HepG2 (cell line): ENCODE results near the gene L1CAM. TPM values are rescaled to one million over a fixed set of nuclear protein-coding genes. Genes with fewer than 3 reads are reported as not detected.

Experiments
- ATAC-seq: fragments of 200-7000 bp; cut with Tn5 transposase; 3 replicates; pipeline ENCODE4 v1.9.1; 2020; ENCODE audit warnings: mild to moderate bottlenecking, moderate library complexity
- BruUV-seq: library from RNA; stranded (reverse); fragments of 400-500 nt; replicated peaks from 2 replicates; lab custom pipeline; 2021; lab: Mats Ljungman, UMichigan
- CTCF ChIA-PET: fragments of 300-600 bp; formaldehyde crosslinking; extraction: SDS; loops from one replicate; lab custom pipeline; 2021; ENCODE audit warnings: low total read pairs, inconsistent platforms, low intra/inter-chr PET ratio; lab: Yijun Ruan, JAX
- POLR2A ChIA-PET: fragments of 350-600 bp; sonication (Branson Sonifier 250); formaldehyde crosslinking; loops from one replicate; lab custom pipeline; 2020; ENCODE audit warnings: antibody characterized with exemption, inconsistent platforms; lab: Yijun Ruan, JAX
- DNase-seq: peaks from one replicate; pipeline ENCODE4 v3.0.0-alpha.2; 2015; ENCODE audit warnings: low spot score
- FAIRE-seq: peaks from 3 replicates; lab custom pipeline; 2011; peaks lifted over from hg19 to GRCh38; lab: Jason Lieb, UNC
- H2AFZ ChIP-seq: one replicate; pipeline ENCODE4 v1.6.1; 2011; ENCODE audit warnings: low read length, inconsistent platforms
- H3K27ac ChIP-seq: fragments of 300-600 bp; 3 replicates; pipeline ENCODE4 v1.8.0; 2011; ENCODE audit warnings: mixed run types, mild to moderate bottlenecking, mixed read lengths, low read length, inconsistent platforms; ENCODE audit not compliant: insufficient read depth; ENCODE audit errors: extremely low read length
- H3K27me3 ChIP-seq, 2 experiments: fragments of 200-600 bp in 1 of 2; 2 replicates in 1 of 2; 3 replicates in 1 of 2; pipeline versions ENCODE4 v1.6.0 to v1.8.0; 2011; ENCODE audit warnings: low read length in 2 of 2, mild to moderate bottlenecking in 2 of 2, moderate library complexity in 2 of 2, inconsistent platforms in 1 of 2; ENCODE audit not compliant: insufficient read depth in 2 of 2, control insufficient read depth in 1 of 2
- H3K36me3 ChIP-seq, 2 experiments: fragments of 200-600 bp in 1 of 2; replicated peaks in 1 of 2; 2 replicates in 1 of 2; 3 replicates in 1 of 2; pipeline versions ENCODE4 v1.5.1 to v1.8.0; 2011; ENCODE audit warnings: low read length in 2 of 2, inconsistent platforms in 1 of 2; ENCODE audit not compliant: insufficient read depth in 2 of 2, control insufficient read depth in 1 of 2
- H3K4me1 ChIP-seq: 2 replicates; pipeline ENCODE4 v1.5.1; 2012; ENCODE audit warnings: low read length, inconsistent platforms; ENCODE audit not compliant: insufficient read depth
- H3K4me2 ChIP-seq: 2 replicates; pipeline ENCODE4 v1.6.0; 2011; ENCODE audit warnings: low read depth, low read length, inconsistent platforms
- H3K4me3 ChIP-seq, 3 experiments: fragments of 200-600 bp in 1 of 3; sonication (generic), shearing (Covaris generic) in 1 of 3; replicated peaks in 1 of 3; 2 replicates each; pipeline ENCODE4 v1.5.1; 2011 to 2016; ENCODE audit warnings: low read length in 3 of 3, inconsistent platforms in 2 of 3, low read depth in 2 of 3, mild to moderate bottlenecking in 2 of 3, control low read depth in 1 of 3, mixed read lengths in 1 of 3; ENCODE audit not compliant: insufficient read depth in 1 of 3
- H3K79me2 ChIP-seq: one replicate; pipeline ENCODE4 v1.6.1; 2011; ENCODE audit warnings: low read length, inconsistent platforms; ENCODE audit not compliant: insufficient read depth
- H3K9ac ChIP-seq: 2 replicates; pipeline ENCODE4 v1.6.0; 2011; ENCODE audit warnings: mild to moderate bottlenecking, low read depth, low read length, inconsistent platforms; ENCODE audit not compliant: insufficient read depth
- H3K9me3 ChIP-seq: 2 replicates; pipeline ENCODE4 v1.5.1; 2012; ENCODE audit warnings: mild to moderate bottlenecking, low read length
- H4K20me1 ChIP-seq: 2 replicates; pipeline ENCODE4 v1.6.0; 2011; ENCODE audit warnings: inconsistent platforms, mild to moderate bottlenecking, low read length, moderate library complexity; ENCODE audit not compliant: insufficient read depth
- CAMTA2 ChIP-seq: sonication (generic); formaldehyde crosslinking; IDR thresholded peaks from 2 replicates; pipeline ENCODE4 v1.4.0; 2020; ENCODE audit warnings: mild to moderate bottlenecking, missing genetic modification reagents, borderline replicate concordance
- ZEB1 ChIP-seq: IDR thresholded peaks from 2 replicates; pipeline ENCODE4 v1.6.1; 2012; ENCODE audit warnings: mild to moderate bottlenecking, low read depth, inconsistent platforms; ENCODE audit not compliant: insufficient replicate concordance
- ZNF678 ChIP-seq: sonication (generic); formaldehyde crosslinking; IDR thresholded peaks from 2 replicates; pipeline ENCODE4 v1.4.0; 2020; ENCODE audit warnings: mild to moderate bottlenecking, missing genetic modification reagents
- WGBS: methylation state at CpG from one replicate; pipeline ENCODE4 v1.1.6; 2017; ENCODE audit warnings: low lambda C conversion rate; 5-methylcytosine and 5-hydroxymethylcytosine counted together
- in situ Hi-C: cut with HindIII; loops from 2 replicates; pipeline ENCODE4 v1.10.0; 2017; ENCODE audit warnings: low pct_unique_long_range_greater_than_20kb; ENCODE audit not compliant: extremely low pct_ligation_motif_present
- intact Hi-C: fragments of 100-400 bp; cut with micrococcal nuclease; formaldehyde crosslinking; loops from one replicate; pipeline ENCODE4 v1.10.0; 2022; ENCODE audit not compliant: unreplicated experiment
- polyA plus RNA-seq, 8 experiments: library from polyadenylated mRNA; depleted of rRNA in 3 of 8; stranded (reverse) in 7 of 8; unstranded in 1 of 8; fragments of >200 nt; fragmentation: Illumina TruSeq in 4 of 8; extraction: Trizol in 4 of 8; gene quantifications; 2 replicates each; pipeline versions ENCODE4 v1.2.1 to v1.2.3, GENCODE V29; 2011 to 2016; ENCODE audit warnings: low read depth in 4 of 8, missing spikeins in 1 of 8, mixed read lengths in 1 of 8; ENCODE audit not compliant: insufficient read depth in 1 of 8
- total RNA-seq, 5 experiments: library from RNA; depleted of rRNA; stranded (reverse); fragments of >200 nt; fragmentation: Illumina TruSeq; extraction: Trizol; gene quantifications; 2 replicates each; pipeline ENCODE4 v1.2.3, GENCODE V29; 2016; ENCODE audit warnings: low read depth in 1 of 5

L1CAM gene
- total and polyA plus RNA-seq, 2 of the 13 experiments (the other 11 are each of a cell fraction or from before 2014, with no cell fraction given), result 1.4 to 2.0 TPM

GRCh38 chrX:153821066-153821465, 64.9 kb downstream of the L1CAM start:
- no peaks in the 10 kb centered on the region for H3K9me3 ChIP-seq
- BruUV-seq, result no TSS peak
- intact Hi-C loops (no loop called here), in situ Hi-C loops (no loop called here)
- ATAC-seq (no peak), DNase-seq (no peak), FAIRE-seq (no peak)
- no peak overlapping the region for H2AFZ ChIP-seq
- ChIA-PET CTCF (no interaction called here), POLR2A (no interaction called here)
- H3K9ac ChIP-seq, result no peak overlapping the region
- WGBS, result 30% methylated on average over 8 of the region's 9 CpGs
- H3K79me2 ChIP-seq, result no peaks in the 10 kb centered on the region
- 0 out of 2 replicates have a peak, but pooled peaks cover 6% of the 10 kb centered on the region for H3K4me1 ChIP-seq
- H3K4me2 ChIP-seq, result no peak overlapping the region
- H3K27ac ChIP-seq, result no peak overlapping the region
- no peak overlapping the region for H3K4me3 ChIP-seq
- TF ChIP-seq ZNF678 (CRISPR knock-in tag), result no peak
- peaks cover 4 to 39% of the 10 kb centered on the region in 2 experiments; a peak in 4 of 5 replicates for H3K27me3 ChIP-seq
- H3K36me3 ChIP-seq, result no peaks in the 10 kb centered on the region
- no peaks in the 10 kb centered on the region for H4K20me1 ChIP-seq

DNA sequence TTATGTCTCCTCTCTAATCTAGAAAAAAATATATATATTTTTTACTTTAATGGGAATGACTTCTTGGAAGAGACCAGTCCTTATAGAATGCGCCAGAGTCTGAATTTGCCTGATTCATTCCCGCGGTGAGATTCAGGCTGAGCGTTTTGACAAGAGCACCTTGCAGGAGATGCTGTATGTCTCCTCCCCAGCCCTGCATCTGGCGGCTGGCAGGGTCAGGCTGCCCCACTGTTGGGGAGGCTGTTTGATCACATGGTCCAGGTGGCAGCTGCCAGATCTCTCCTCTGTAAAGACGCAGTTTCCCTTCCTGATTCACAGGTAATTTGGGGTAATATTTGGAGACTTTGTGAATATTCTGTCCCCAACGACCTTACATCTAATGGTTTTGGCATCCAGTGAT, 65.4 kb downstream of the L1CAM start:
- no TSS peak for BruUV-seq
- Histone ChIP-seq H3K27ac (no peak overlapping the region), H3K9ac (no peak overlapping the region), H3K4me1 (0 out of 2 replicates have a peak, but pooled peaks cover 6% of the 10 kb centered on the region), H4K20me1 (no peaks in the 10 kb centered on the region), H3K27me3 (peaks cover 4 to 36% of the 10 kb centered on the region in 2 experiments; a peak in 4 of 5 replicates), H3K9me3 (no peaks in the 10 kb centered on the region), H2AFZ (no peak overlapping the region), H3K36me3 (no peaks in the 10 kb centered on the region), H3K4me3 (no peak overlapping the region), H3K79me2 (no peaks in the 10 kb centered on the region), H3K4me2 (no peak overlapping the region)
- TF ChIP-seq ZEB1, result no peak
- TF ChIP-seq CAMTA2, result no peak
- POLR2A ChIA-PET, result no interaction called here
- intact Hi-C loops (no loop called here), in situ Hi-C loops (no loop called here)
- WGBS, result 49% methylated on average over 4 of the region's 7 CpGs
- no peak for FAIRE-seq
- DNase-seq, result no peak
- CTCF ChIA-PET, result no interaction called here
- no peak for ATAC-seq
